GM12892 (cell line): ENCODE measurements around the gene STRN4.

Experiments
- POLR2A ChIP-seq: IDR thresholded peaks from 2 replicates; pipeline ENCODE4 v1.6.1; 2011; ENCODE audit warnings: low read depth, low read length, control low read depth
- POLR2AphosphoS5 ChIP-seq: IDR thresholded peaks from 2 replicates; pipeline ENCODE4 v1.6.1; 2011; ENCODE audit warnings: low read depth, low read length, control low read depth
- TAF1 ChIP-seq: IDR thresholded peaks from 2 replicates; pipeline ENCODE4 v1.6.1; 2011; ENCODE audit warnings: low read depth, mild to moderate bottlenecking, control low read depth, low read length, borderline replicate concordance

DNA sequence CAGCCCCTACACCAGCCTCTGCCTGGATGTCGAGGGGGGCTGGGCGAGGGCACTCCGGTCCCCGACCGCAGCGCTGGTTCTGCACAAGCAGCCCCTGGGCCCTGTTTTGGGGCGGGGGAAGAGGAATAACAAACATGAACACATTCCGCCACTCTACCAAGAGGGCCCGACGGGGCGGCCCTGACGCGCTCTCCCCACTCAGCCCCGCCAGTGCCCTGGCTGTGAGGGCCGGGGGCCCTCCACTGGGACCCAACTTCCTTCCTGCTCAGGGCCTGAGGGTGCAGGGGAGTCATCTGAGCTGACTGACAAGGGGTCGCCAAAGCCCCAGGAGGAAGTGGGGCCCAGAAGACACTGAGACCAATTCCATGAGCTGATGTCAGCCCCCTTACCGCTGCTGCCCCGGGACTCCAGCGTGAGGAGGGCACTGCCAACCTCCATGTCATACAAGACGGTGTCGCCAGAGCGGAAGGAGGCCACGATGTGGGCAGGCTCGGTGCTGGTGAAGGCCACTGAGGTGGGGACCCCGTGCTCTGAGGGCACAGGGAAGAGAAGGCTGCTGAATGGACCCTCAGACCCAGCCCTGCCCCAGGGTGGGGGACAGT is 23.7 kb downstream of the STRN4 start:
- TF ChIP-seq POLR2AphosphoS5 (no peak), POLR2A (no peak), TAF1 (no peak)
